GM19351 (cell line): ENCODE results near the gene CHRNA1.

Experiments used
- ATAC-seq: cut with Tn5 transposase; IDR thresholded peaks from one replicate; pipeline ENCODE4 v1.9.1; 2021; ENCODE audit warnings: mild to moderate bottlenecking, moderate library complexity; ENCODE audit not compliant: unreplicated experiment

CHRNA1 gene

GRCh38 chr2:174764280-174765255 is at the start of gene CHRNA1:
TSS of gene CHRNA1 (minus strand) at chr2:174764472. CDS start at chr2:174764394, 78 bp downstream.
- ATAC-seq: peak; percentile 59

GRCh38 chr2:174812037-174812436 is 47.8 kb upstream of the CHRNA1 start:
- no peak for ATAC-seq

GRCh38 chr2:174807931-174808330 is 43.7 kb upstream of the CHRNA1 start:
- ATAC-seq: no peak

- no peak for ATAC-seq
Observed at GRCh38 chr2:174805803-174806202, 41.5 kb upstream of the CHRNA1 start.

GRCh38 chr2:174802459-174802858 is 38.2 kb upstream of the CHRNA1 start:
- no peak for ATAC-seq

- no peak for ATAC-seq
Observed at GRCh38 chr2:174800436-174801205, 36.3 kb upstream of the CHRNA1 start.

- no peak for ATAC-seq
Observed at GRCh38 chr2:174798801-174799200, 34.5 kb upstream of the CHRNA1 start.

- no peak for ATAC-seq
Observed at GRCh38 chr2:174797781-174798276, 33.6 kb upstream of the CHRNA1 start.

GRCh38 chr2:174796319-174796771 is 32.1 kb upstream of the CHRNA1 start:
- ATAC-seq: no peak

- ATAC-seq: no peak
Observed at GRCh38 chr2:174794851-174795374, 30.6 kb upstream of the CHRNA1 start.

GRCh38 chr2:174792309-174793025 is 28.2 kb upstream of the CHRNA1 start:
- ATAC-seq: no peak

GRCh38 chr2:174791746-174792280 is 27.5 kb upstream of the CHRNA1 start:
- no peak for ATAC-seq

- no peak for ATAC-seq
Observed at GRCh38 chr2:174791020-174791419, 26.7 kb upstream of the CHRNA1 start.

GRCh38 chr2:174789001-174789400 is 24.7 kb upstream of the CHRNA1 start:
- no peak for ATAC-seq

- ATAC-seq: no peak
Observed at GRCh38 chr2:174788291-174788929, 24.1 kb upstream of the CHRNA1 start.

GRCh38 chr2:174787487-174788205 is 23.4 kb upstream of the CHRNA1 start:
- no peak for ATAC-seq

- no peak for ATAC-seq
Observed at GRCh38 chr2:174786066-174786725, 21.9 kb upstream of the CHRNA1 start.

- no peak for ATAC-seq
Observed at GRCh38 chr2:174785481-174785880, 21.2 kb upstream of the CHRNA1 start.

- no peak for ATAC-seq
Observed at GRCh38 chr2:174784909-174785308, 20.6 kb upstream of the CHRNA1 start.
